ENCODE measurements around the gene KRTAP9-7.

DNA sequence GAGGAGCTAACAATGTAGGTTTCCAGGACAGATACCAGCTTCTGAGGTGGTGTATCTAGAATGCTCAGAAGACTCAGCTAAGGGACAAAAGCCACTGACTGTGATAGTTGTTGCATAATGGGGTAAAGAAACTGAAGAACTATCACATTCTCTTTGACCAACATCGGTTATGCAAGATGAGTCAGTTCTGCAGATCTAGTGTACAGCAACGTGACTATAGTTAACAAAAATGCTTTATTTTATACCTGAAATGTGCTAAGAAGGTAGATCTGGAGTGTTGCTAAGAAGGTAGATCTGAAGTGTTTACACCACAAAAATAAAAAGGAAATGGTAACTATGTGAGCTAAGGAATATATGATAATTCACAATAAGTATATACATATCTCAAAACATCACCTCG is 7.8 kb upstream of the KRTAP9-7 start:
- TF ChIP-seq, protein P1, sequence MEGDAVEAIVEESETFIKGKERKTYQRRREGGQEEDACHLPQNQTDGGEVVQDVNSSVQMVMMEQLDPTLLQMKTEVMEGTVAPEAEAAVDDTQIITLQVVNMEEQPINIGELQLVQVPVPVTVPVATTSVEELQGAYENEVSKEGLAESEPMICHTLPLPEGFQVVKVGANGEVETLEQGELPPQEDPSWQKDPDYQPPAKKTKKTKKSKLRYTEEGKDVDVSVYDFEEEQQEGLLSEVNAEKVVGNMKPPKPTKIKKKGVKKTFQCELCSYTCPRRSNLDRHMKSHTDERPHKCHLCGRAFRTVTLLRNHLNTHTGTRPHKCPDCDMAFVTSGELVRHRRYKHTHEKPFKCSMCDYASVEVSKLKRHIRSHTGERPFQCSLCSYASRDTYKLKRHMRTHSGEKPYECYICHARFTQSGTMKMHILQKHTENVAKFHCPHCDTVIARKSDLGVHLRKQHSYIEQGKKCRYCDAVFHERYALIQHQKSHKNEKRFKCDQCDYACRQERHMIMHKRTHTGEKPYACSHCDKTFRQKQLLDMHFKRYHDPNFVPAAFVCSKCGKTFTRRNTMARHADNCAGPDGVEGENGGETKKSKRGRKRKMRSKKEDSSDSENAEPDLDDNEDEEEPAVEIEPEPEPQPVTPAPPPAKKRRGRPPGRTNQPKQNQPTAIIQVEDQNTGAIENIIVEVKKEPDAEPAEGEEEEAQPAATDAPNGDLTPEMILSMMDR (IDR thresholded peaks at IDR 0.05; ENCODE audit: poor library complexity), result no peak
- TF ChIP-seq EZH2phosphoT487 (IDR thresholded peaks at IDR 0.05; ENCODE audit: low read depth, severe bottlenecking, unreplicated experiment), result no peak
- TF ChIP-seq EZH2 (IDR thresholded peaks at IDR 0.05; ENCODE audit: borderline replicate concordance), result no peak
